SJCRH30 (cell line): ENCODE data around the gene TBC1D25. TPM values are rescaled to one million over a fixed set of nuclear protein-coding genes. Genes with fewer than 3 reads are reported as not detected.
"Not testable (repeated sequence)": the region's sequence is repeated elsewhere in the genome, so short reads cannot be mapped to it uniquely, and the experiment has no call there.

Experiments
- DNase-seq, 2 experiments: peaks; one replicate each; pipeline ENCODE4 v3.0.0-alpha.2; 2015 to 2020
- H3K27ac ChIP-seq: fragments of 250-450 bp; sonication (Bioruptor Pico); 2 replicates; pipeline ENCODE4 v1.5.1; 2020; ENCODE audit warnings: mild to moderate bottlenecking, moderate library complexity
- H3K27me3 ChIP-seq: fragments of 250-450 bp; sonication (Bioruptor Pico); 2 replicates; pipeline ENCODE4 v1.5.1; 2020; ENCODE audit warnings: mild to moderate bottlenecking, moderate library complexity
- H3K36me3 ChIP-seq: fragments of 250-450 bp; sonication (Bioruptor Pico); 2 replicates; pipeline ENCODE4 v1.5.1; 2020; ENCODE audit warnings: mild to moderate bottlenecking, moderate library complexity
- H3K4me1 ChIP-seq: fragments of 250-450 bp; sonication (Bioruptor Pico); 2 replicates; pipeline ENCODE4 v1.5.1; 2020; ENCODE audit warnings: mild to moderate bottlenecking, moderate library complexity
- H3K4me3 ChIP-seq: fragments of 250-450 bp; sonication (Bioruptor Pico); 2 replicates; pipeline ENCODE4 v1.5.1; 2020; ENCODE audit warnings: mild to moderate bottlenecking, moderate library complexity
- H3K9me3 ChIP-seq: fragments of 250-450 bp; sonication (Bioruptor Pico); replicated peaks from 2 replicates; pipeline ENCODE4 v1.5.1; 2020; ENCODE audit warnings: mild to moderate bottlenecking, moderate library complexity
- total RNA-seq: library from RNA; depleted of rRNA; stranded (reverse); fragments of >200 nt; shearing (Covaris generic); gene quantifications from 2 replicates; pipeline ENCODE4 v1.2.3, GENCODE V29; 2014

Gene TBC1D25
- total RNA-seq, 1 experiment from 2014 or later: 4.6 TPM

- no peaks in the 10 kb centered on the region for H3K9me3 ChIP-seq
- H3K27me3 ChIP-seq: no peaks in the 10 kb centered on the region
- H3K4me3 ChIP-seq: peak overlapping the region; percentile 74
- no peak overlapping the region for H3K27ac ChIP-seq
- H3K4me1 ChIP-seq: no peaks in the 10 kb centered on the region
- no peaks in the 10 kb centered on the region for H3K36me3 ChIP-seq
- no peak for DNase-seq
Observed at GRCh38 chrX:48509619-48510018, 29.9 kb upstream of the TBC1D25 start.

DNA sequence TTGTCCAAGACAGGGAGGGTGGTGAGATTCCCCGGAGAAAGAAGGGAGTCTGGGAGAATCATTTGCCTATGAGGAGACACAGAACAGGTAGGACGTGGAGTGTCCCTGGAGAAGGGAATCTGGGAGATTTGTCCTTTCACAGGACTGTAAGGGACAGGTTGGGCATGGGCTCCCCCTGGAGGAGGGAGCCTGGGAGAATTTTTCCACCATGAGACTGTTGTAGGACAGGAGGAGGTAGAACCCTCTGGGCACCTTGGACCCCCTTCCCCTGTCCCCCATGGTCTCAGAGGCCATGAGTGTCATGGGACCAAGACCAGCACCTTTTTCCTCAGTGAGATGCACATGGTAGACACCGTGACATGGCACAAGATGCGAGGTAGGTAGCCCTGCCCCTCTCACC lies 28.0 kb upstream of the TBC1D25 start:
- H3K27ac ChIP-seq: no peak overlapping the region
- H3K36me3 ChIP-seq: no peaks in the 10 kb centered on the region
- no peaks in the 10 kb centered on the region for H3K27me3 ChIP-seq
- no peaks in the 10 kb centered on the region for H3K9me3 ChIP-seq
- peak in 1 of 2 experiments; percentile 21 for DNase-seq
- no peak overlapping the region for H3K4me3 ChIP-seq
- H3K4me1 ChIP-seq: no peaks in the 10 kb centered on the region

DNA sequence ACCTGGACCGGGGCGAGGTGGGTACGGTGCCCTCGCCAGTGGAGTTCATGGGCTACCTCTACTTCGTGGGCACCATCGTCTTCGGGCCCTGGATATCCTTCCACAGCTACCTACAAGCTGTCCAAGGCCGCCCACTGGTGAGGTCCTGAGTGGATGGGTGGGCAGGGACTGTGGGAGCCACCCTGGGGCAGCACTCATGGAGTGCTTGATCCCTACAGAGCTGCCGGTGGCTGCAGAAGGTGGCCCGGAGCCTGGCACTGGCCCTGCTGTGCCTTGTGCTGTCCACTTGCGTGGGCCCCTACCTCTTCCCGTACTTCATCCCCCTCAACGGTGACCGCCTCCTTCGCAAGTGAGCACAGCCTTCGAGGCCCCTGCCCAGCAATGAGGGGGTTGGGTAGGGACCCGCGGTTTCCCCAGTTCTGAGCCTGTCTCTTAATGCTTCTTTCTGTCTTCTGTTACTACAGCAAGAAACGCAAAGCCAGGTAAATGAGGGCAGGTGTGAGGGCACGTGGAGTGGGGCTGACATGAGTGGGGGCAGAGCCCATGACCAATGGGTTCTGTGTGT lies 27.1 kb upstream of the TBC1D25 start:
- Histone ChIP-seq H3K27ac (no peak overlapping the region), H3K27me3 (no peaks in the 10 kb centered on the region), H3K9me3 (no peaks in the 10 kb centered on the region), H3K4me1 (no peaks in the 10 kb centered on the region), H3K4me3 (no peak overlapping the region), H3K36me3 (no peaks in the 10 kb centered on the region)
- no peak for DNase-seq

GRCh38 chrX:48513670-48514069 lies 25.8 kb upstream of the TBC1D25 start:
- Histone ChIP-seq H3K4me3 (no peak overlapping the region), H3K36me3 (no peaks in the 10 kb centered on the region), H3K27ac (no peak overlapping the region), H3K4me1 (no peaks in the 10 kb centered on the region), H3K9me3 (no peaks in the 10 kb centered on the region), H3K27me3 (no peaks in the 10 kb centered on the region)
- DNase-seq: no peak

DNA sequence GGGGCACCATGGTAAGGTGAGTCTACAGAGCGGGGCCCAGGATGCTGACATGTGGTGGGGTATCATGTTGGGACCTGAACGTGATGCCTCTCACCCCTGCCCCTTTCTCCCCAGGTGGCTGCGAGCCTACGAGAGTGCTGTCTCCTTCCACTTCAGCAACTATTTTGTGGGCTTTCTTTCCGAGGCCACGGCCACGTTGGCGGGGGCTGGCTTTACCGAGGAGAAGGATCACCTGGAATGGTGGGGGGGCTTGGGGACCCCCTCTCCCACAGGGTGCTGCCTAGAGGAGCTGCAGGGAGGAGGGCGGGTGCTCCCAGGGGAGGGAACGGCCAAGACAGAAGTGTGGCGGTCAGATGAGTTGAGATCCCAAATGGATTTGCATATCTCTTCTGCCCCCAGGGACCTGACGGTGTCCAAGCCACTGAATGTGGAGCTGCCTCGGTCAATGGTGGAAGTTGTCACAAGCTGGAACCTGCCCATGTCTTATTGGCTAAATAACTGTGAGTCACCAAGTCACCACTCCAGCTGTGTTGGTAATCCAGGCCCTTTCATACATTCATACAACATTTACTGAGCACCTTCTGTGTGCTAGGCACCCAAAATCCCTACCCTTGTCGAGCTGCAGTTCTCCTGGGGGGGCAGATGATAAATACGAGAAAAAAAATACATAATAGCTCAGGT lies 25.2 kb upstream of the TBC1D25 start:
- H3K9me3 ChIP-seq: no peaks in the 10 kb centered on the region
- H3K27ac ChIP-seq: no peak overlapping the region
- DNase-seq: no peak

DNA sequence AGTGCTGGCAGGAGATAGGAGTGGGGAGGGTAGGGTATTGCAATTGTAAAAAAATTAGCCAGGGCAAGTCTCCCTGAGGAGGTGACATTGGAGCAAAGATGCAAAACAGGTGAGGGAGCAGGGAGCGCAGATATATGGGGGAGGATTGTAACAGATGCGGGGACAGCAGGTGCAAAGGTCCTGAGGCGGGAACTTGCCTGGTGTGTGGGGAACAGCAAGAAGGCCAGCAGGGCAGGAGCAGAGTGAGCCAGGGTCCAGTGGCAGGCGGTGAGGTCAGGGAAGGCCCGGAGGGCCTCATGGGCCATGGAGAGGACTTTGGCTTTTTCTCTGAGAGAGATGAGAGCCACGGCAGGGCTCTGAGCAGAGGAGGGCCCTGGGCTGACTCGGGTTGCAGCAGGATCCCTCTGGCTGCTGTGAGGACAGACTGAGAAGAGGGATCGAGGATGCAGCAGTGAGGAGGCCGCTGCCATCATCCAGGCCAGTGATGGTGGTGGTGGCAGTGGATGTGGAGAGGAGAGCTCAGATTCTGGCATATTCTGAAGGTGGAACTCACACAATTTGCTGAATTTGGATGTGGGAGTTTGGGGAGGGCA lies 24.6 kb upstream of the TBC1D25 start:
- no peak overlapping the region for H3K4me3 ChIP-seq
- H3K9me3 ChIP-seq: no peaks in the 10 kb centered on the region
- no peaks in the 10 kb centered on the region for H3K36me3 ChIP-seq
- DNase-seq: no peak
- no peaks in the 10 kb centered on the region for H3K4me1 ChIP-seq
- no peaks in the 10 kb centered on the region for H3K27me3 ChIP-seq
- H3K27ac ChIP-seq: no peak overlapping the region

More for the DNA sequence above, 25.2 kb upstream of the TBC1D25 start:
- H3K36me3 ChIP-seq: no peaks in the 10 kb centered on the region
- no peak overlapping the region for H3K4me3 ChIP-seq
- H3K4me1 ChIP-seq: no peaks in the 10 kb centered on the region
- no peaks in the 10 kb centered on the region for H3K27me3 ChIP-seq

- Histone ChIP-seq H3K9me3 (no peaks in the 10 kb centered on the region), H3K4me1 (no peaks in the 10 kb centered on the region), H3K27me3 (no peaks in the 10 kb centered on the region), H3K36me3 (no peaks in the 10 kb centered on the region), H3K4me3 (no peak overlapping the region), H3K27ac (no peak overlapping the region)
- no peak for DNase-seq
Observed at GRCh38 chrX:48515842-48516241, 23.7 kb upstream of the TBC1D25 start.

DNA sequence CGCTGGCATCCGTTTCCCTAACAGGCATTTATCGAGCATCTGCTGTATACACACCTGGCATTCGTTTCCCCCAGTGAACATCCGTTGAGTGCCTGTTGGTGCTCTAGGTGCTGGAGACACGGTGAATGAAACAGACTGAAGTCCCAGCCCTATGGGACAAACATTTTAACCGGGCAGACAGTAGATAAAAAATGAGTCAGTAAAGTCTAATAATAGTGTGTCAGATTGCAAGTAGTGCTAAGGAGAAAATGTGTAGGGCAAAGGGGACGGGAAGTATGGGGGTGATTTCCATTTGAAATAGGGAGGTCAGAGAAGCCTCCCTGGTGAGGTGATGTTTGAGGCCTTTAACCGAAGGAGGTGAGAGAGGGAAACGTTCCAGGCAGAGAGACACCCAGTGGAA lies 23.2 kb upstream of the TBC1D25 start:
- Histone ChIP-seq H3K9me3 (no peaks in the 10 kb centered on the region), H3K4me1 (no peaks in the 10 kb centered on the region), H3K27ac (no peak overlapping the region), H3K27me3 (no peaks in the 10 kb centered on the region), H3K4me3 (no peak overlapping the region), H3K36me3 (no peaks in the 10 kb centered on the region)
- no peak for DNase-seq

- Histone ChIP-seq H3K4me1 (no peaks in the 10 kb centered on the region), H3K27ac (no peak overlapping the region), H3K27me3 (no peaks in the 10 kb centered on the region), H3K36me3 (no peaks in the 10 kb centered on the region), H3K9me3 (no peaks in the 10 kb centered on the region), H3K4me3 (no peak overlapping the region)
- DNase-seq: no peak
Observed at GRCh38 chrX:48516987-48517386, 22.5 kb upstream of the TBC1D25 start.

DNA sequence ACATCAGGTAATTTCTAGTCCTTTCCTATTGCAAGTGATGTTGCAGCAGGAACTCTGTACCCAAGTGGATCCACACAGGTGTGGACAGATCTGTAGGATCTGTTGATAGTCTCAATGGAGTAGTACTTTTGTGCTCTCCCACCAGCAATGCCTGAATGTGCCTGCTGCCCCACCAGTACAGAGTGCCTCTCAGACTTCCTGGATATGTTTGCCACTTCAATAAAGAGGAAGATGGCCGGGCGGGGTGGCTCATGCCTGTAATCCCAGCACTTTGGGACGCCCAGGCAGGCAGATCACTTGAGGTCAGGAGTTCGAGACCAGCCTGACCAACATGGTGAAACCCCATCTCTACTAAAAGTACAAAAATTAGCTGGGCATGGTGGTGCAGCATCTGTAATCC lies 20.0 kb upstream of the TBC1D25 start:
- not testable (repeated sequence) for H3K27me3 ChIP-seq, DNase-seq, H3K27ac ChIP-seq, H3K4me3 ChIP-seq, H3K36me3 ChIP-seq, H3K4me1 ChIP-seq, H3K9me3 ChIP-seq

GRCh38 chrX:48520455-48520854 lies 19.1 kb upstream of the TBC1D25 start:
- Histone ChIP-seq H3K9me3 (no peaks in the 10 kb centered on the region), H3K27ac (no peak overlapping the region; the same call in 1 of the 2 replicates), H3K4me1 (no peaks in the 10 kb centered on the region), H3K27me3 (no peaks in the 10 kb centered on the region), H3K36me3 (no peaks in the 10 kb centered on the region), H3K4me3 (no peak overlapping the region)
- DNase-seq: no peak

DNA sequence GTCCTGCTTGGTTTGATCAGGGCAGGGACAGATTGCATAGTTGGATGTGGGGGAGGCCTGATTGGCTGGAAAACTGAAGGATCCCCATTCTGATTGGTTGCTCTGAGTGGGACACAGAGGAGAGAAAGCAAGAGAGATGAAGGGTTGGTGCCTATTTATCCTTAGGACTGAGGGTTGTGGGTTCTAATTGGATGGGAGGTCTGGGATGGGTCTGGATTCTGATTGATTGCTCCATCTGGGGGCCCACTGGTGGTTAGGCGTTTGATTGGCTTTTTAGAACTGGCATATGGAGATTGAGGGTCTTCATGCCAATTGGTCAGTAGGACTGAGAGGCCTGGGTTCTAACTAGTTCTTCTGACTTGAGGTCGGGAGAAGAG lies 18.6 kb upstream of the TBC1D25 start:
- DNase-seq: peak; percentile 42 to 70
- H3K27me3 ChIP-seq: no peaks in the 10 kb centered on the region
- peak overlapping the region; percentile 91 for H3K27ac ChIP-seq
- H3K4me3 ChIP-seq: peak overlapping the region; percentile 83
- no peaks in the 10 kb centered on the region for H3K36me3 ChIP-seq
- no peaks in the 10 kb centered on the region for H3K9me3 ChIP-seq
- no peaks in the 10 kb centered on the region for H3K4me1 ChIP-seq

DNA sequence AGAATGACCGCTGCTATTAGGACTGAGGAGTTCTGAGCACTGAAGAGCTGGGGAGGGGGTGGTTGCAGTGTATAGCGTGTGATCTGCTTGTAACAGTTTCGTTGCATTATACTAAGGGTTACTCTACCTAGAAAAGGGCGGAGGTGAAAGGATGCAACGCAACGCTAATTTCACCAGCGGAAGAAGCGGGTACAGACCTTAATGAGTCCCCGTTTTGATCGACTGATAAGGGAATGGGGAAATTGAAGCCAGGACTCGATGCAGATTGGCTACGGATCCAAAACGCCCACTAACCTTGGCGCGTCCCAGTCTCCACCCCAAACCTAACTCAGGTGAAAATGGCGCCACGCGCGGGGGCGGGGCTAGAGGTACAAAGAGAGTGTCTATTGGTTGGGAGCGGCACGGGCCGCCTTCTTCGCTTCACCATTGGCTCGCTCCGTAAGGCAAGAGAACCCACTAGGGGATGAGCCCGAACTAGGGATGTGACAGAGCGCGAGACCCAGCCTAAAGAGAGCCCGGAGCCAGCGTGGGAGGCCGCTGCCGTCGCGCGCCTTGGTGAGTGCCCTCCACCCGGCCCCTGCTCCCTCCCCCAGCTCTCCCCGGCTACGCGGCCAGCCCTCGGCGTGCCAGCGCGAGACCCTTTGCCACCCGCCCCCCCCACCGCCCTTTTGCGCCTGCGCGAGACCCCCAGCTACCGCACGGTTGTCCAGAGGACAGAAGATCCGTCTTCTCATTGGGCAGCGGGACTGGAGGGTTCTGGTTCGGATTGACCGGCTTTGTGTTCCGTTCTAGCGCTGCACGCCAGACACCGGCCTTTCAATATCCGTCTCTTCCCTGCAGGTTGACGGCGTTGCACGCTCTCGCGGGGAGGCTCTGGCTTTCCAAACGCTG lies 17.9 kb upstream of the TBC1D25 start, which contains the start of gene EBP:
Gene EBP, plus strand, starts transcription at position 456 of the 891 bp plus-strand sequence. CDS start 1,964 bp downstream, outside the sequence.
- peak; percentile 90 to 92 for DNase-seq
- peak within 1 kb of the TSS; percentile 91 for H3K27ac ChIP-seq

GRCh38 chrX:48522291-48522690 lies 17.2 kb upstream of the TBC1D25 start:
- Histone ChIP-seq H3K4me1 (no peaks in the 10 kb centered on the region), H3K27ac (peak overlapping the region; percentile 91; the same call in 1 of the 2 replicates), H3K4me3 (peak overlapping the region; percentile 83), H3K36me3 (no peaks in the 10 kb centered on the region), H3K9me3 (no peaks in the 10 kb centered on the region), H3K27me3 (no peaks in the 10 kb centered on the region)
- no peak for DNase-seq

More for the DNA sequence above, 17.9 kb upstream of the TBC1D25 start, which contains the start of gene EBP:
- Histone ChIP-seq H3K4me1 (no peaks in the 10 kb centered on the region), H3K9me3 (no peaks in the 10 kb centered on the region), H3K27me3 (no peaks in the 10 kb centered on the region), H3K4me3 (peak within 1 kb of the TSS; percentile 83), H3K36me3 (no peaks in the 10 kb centered on the region)

- DNase-seq: no peak
- no peak overlapping the region for H3K27ac ChIP-seq
- no peaks in the 10 kb centered on the region for H3K4me1 ChIP-seq
- H3K27me3 ChIP-seq: no peaks in the 10 kb centered on the region
- no peaks in the 10 kb centered on the region; the same call in 1 of the 2 replicates for H3K36me3 ChIP-seq
- no peaks in the 10 kb centered on the region for H3K9me3 ChIP-seq
- no peak overlapping the region for H3K4me3 ChIP-seq
Observed at GRCh38 chrX:48523682-48524081, 15.8 kb upstream of the TBC1D25 start.
